22Rv1 (cell line): ENCODE measurements around the gene KIAA0753.

ENCODE experiments used
- ZFX ChIP-seq: fragments of 450-650 bp; IDR thresholded peaks from 2 replicates; pipeline ENCODE4 v1.6.1; 2017; ENCODE audit warnings: antibody characterized with exemption, borderline replicate concordance
- TF ChIP-seq, protein P1 (sequence below): fragments of 450-650 bp; IDR thresholded peaks from 2 replicates; pipeline ENCODE4 v1.5.1; 2017; ENCODE audit warnings: mild to moderate bottlenecking

DNA sequence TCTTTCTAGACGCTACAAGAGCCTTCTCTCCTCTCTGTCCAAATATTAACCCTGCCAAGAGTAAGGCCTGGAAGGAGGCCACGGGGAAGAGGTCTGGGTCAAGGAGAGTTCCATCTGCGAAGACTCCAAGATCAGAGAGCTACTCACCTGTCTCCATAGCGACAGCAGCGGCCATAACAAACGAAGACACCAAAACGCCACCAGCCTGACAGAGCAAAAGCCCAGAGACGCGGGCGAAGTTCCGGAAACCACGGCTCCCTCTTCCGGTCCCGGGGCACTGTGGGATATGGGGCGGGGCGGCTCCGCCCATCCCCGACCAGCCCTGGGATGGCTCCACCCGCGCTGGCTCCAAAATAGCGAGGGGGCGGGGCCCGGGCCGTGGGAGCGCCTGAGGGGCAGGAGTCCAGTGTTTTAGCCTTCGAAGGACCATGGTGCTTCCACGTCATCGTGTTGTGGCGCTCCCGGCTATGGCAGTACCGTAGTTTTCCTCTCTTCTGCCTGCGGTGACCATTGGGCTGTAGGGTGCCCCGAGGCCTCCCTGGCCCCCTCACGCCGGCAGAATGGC, 10.9 kb upstream of the KIAA0753 start, which contains the start of the genes C17orf100 and MED31:
- TF ChIP-seq, protein P1, sequence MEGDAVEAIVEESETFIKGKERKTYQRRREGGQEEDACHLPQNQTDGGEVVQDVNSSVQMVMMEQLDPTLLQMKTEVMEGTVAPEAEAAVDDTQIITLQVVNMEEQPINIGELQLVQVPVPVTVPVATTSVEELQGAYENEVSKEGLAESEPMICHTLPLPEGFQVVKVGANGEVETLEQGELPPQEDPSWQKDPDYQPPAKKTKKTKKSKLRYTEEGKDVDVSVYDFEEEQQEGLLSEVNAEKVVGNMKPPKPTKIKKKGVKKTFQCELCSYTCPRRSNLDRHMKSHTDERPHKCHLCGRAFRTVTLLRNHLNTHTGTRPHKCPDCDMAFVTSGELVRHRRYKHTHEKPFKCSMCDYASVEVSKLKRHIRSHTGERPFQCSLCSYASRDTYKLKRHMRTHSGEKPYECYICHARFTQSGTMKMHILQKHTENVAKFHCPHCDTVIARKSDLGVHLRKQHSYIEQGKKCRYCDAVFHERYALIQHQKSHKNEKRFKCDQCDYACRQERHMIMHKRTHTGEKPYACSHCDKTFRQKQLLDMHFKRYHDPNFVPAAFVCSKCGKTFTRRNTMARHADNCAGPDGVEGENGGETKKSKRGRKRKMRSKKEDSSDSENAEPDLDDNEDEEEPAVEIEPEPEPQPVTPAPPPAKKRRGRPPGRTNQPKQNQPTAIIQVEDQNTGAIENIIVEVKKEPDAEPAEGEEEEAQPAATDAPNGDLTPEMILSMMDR, result no peak
- no peak for TF ChIP-seq ZFX
